ENCODE results near the gene MINDY4. TPM values are rescaled to one million over a fixed set of nuclear protein-coding genes. Genes with fewer than 3 reads are reported as not detected.

The MINDY4 gene
- total RNA-seq, 1 donor from 2014 or later = 4.1 TPM

DNA sequence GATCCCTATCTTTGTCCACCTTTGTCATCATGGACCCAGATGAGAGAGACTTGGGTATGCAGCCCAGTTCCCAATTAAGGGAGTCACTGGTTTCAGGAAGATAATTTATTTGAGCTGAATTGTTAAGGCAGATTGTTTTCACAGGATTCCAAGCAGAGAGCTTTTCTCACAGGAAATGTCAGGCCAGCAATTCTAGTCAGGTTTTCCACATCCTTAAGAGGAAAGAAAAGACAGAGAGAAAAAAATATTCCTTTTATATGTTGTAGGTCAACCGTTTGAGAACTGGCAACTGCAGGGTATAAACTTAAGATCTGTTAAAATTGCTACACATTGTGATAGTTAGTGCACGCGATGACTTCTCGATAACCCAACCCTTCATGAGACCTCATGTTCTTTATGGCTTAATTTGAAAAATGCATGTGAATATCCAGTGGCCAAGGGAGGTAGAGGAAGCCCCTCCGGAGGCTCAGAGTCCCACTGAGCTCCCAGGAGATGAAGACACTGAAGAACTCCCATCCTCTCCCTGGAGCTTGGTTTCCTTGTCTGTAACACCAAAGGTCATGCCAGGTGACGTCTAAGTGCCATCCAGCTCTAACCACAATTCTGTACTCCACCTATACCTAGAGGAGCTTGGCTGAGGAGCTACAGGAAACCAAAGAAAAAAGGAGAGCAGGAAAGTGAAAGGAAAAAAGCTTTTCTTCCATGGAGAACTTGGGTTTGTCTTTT is 45.6 kb downstream of the MINDY4 start:
- H3K27ac Mint-ChIP-seq (ENCODE audit: unreplicated experiment) = no peak overlapping the region
- FAIRE-seq (no peak), DNase-seq (ENCODE audit: low read depth) (no peak)
- peaks cover 6% of the 10 kb centered on the region for H3K4me1 Mint-ChIP-seq (ENCODE audit: low read depth, unreplicated experiment)
- H3K4me2 ChIP-seq (ENCODE audit: low read length) = no peak overlapping the region
- H3K4me3 Mint-ChIP-seq (ENCODE audit: unreplicated experiment) = no peak overlapping the region
- H3K9me3 Mint-ChIP-seq (ENCODE audit: unreplicated experiment) = no peaks in the 10 kb centered on the region
- TF ChIP-seq EZH2 (IDR thresholded peaks at IDR 0.05; ENCODE audit: insufficient read depth, low read length) = no peak
- TF ChIP-seq, protein P1, sequence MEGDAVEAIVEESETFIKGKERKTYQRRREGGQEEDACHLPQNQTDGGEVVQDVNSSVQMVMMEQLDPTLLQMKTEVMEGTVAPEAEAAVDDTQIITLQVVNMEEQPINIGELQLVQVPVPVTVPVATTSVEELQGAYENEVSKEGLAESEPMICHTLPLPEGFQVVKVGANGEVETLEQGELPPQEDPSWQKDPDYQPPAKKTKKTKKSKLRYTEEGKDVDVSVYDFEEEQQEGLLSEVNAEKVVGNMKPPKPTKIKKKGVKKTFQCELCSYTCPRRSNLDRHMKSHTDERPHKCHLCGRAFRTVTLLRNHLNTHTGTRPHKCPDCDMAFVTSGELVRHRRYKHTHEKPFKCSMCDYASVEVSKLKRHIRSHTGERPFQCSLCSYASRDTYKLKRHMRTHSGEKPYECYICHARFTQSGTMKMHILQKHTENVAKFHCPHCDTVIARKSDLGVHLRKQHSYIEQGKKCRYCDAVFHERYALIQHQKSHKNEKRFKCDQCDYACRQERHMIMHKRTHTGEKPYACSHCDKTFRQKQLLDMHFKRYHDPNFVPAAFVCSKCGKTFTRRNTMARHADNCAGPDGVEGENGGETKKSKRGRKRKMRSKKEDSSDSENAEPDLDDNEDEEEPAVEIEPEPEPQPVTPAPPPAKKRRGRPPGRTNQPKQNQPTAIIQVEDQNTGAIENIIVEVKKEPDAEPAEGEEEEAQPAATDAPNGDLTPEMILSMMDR (IDR thresholded peaks at IDR 0.05; ENCODE audit: insufficient read depth, low read depth, low read length) = no peak
- no peaks in the 10 kb centered on the region for H3K4me1 ChIP-seq (ENCODE audit: insufficient read depth, low read length)
- H2AFZ ChIP-seq (ENCODE audit: low read depth, low read length) = no peak overlapping the region
- H3K36me3 ChIP-seq (ENCODE audit: insufficient read depth, low read length) = no peaks in the 10 kb centered on the region
- H3K9ac ChIP-seq (ENCODE audit: low read length) = no peak overlapping the region
- H3K27ac ChIP-seq (ENCODE audit: low read depth, low read length) = no peak overlapping the region
- no peaks in the 10 kb centered on the region for H3K79me2 ChIP-seq (ENCODE audit: insufficient read depth, low read length)
- H3K4me3 ChIP-seq (ENCODE audit: insufficient read depth, low read depth, low read length) = no peak overlapping the region
- H3K36me3 Mint-ChIP-seq (ENCODE audit: low read depth, unreplicated experiment) = no peaks in the 10 kb centered on the region
- peaks cover 2% of the 10 kb centered on the region for H3K27me3 Mint-ChIP-seq (ENCODE audit: low read depth, unreplicated experiment)
- H3K27me3 ChIP-seq (ENCODE audit: insufficient read depth, low read length) = no peaks in the 10 kb centered on the region
- peaks cover 20% of the 10 kb centered on the region for H4K20me1 ChIP-seq (ENCODE audit: insufficient read depth, low read length)
- H3K9me3 ChIP-seq (ENCODE audit: insufficient read depth, low read depth, low read length) = no peaks in the 10 kb centered on the region

- Mint-ChIP-seq H3K4me1 (ENCODE audit: low read depth, unreplicated experiment) (peaks cover 6% of the 10 kb centered on the region), H3K36me3 (ENCODE audit: low read depth, unreplicated experiment) (no peaks in the 10 kb centered on the region), H3K4me3 (ENCODE audit: unreplicated experiment) (no peak overlapping the region), H3K27me3 (ENCODE audit: low read depth, unreplicated experiment) (peaks cover 2% of the 10 kb centered on the region), H3K27ac (ENCODE audit: unreplicated experiment) (no peak overlapping the region), H3K9me3 (ENCODE audit: unreplicated experiment) (no peaks in the 10 kb centered on the region)
- H4K20me1 ChIP-seq (ENCODE audit: insufficient read depth, low read length) = peaks cover 20% of the 10 kb centered on the region
- H3K4me3 ChIP-seq (ENCODE audit: insufficient read depth, low read depth, low read length) = no peak overlapping the region
- DNase-seq (ENCODE audit: low read depth) (no peak), FAIRE-seq (no peak)
- no peaks in the 10 kb centered on the region for H3K27me3 ChIP-seq (ENCODE audit: insufficient read depth, low read length)
- H3K4me1 ChIP-seq (ENCODE audit: insufficient read depth, low read length) = no peaks in the 10 kb centered on the region
- H3K79me2 ChIP-seq (ENCODE audit: insufficient read depth, low read length) = no peaks in the 10 kb centered on the region
- no peaks in the 10 kb centered on the region for H3K9me3 ChIP-seq (ENCODE audit: insufficient read depth, low read depth, low read length)
- no peak overlapping the region for H2AFZ ChIP-seq (ENCODE audit: low read depth, low read length)
- no peak overlapping the region for H3K4me2 ChIP-seq (ENCODE audit: low read length)
- no peak overlapping the region for H3K9ac ChIP-seq (ENCODE audit: low read length)
- TF ChIP-seq EZH2 (IDR thresholded peaks at IDR 0.05; ENCODE audit: insufficient read depth, low read length) = no peak
- TF ChIP-seq, protein P1 (IDR thresholded peaks at IDR 0.05; ENCODE audit: insufficient read depth, low read depth, low read length) = no peak
- H3K27ac ChIP-seq (ENCODE audit: low read depth, low read length) = no peak overlapping the region
- H3K36me3 ChIP-seq (ENCODE audit: insufficient read depth, low read length) = no peaks in the 10 kb centered on the region
These were observed 46.2 kb downstream of the MINDY4 start for GRCh38 chr7:30817371-30817767.
